Anterior cingulate cortex (tissue), 58 donors: ENCODE measurements around the gene PLXNB2.

Source experiments
- DNase-seq, 58 donors: peaks; one replicate each; lab custom pipeline; 2025; lab: John Stamatoyannopoulos, UW

Gene PLXNB2

GRCh38 chr22:50299785-50300619 is 7.4 kb downstream of the PLXNB2 start:
- DNase-seq: no peak

- peak in 8 of 58 donors; percentile 7 to 38 (median 26) for DNase-seq
Measured at GRCh38 chr22:50298937-50299784, 8.3 kb downstream of the PLXNB2 start.

GRCh38 chr22:50298266-50298637 is 9.2 kb downstream of the PLXNB2 start:
- no peak for DNase-seq

GRCh38 chr22:50297510-50298265 is 9.8 kb downstream of the PLXNB2 start:
- DNase-seq: no peak

- no peak for DNase-seq
Measured at GRCh38 chr22:50296658-50297490, 10.6 kb downstream of the PLXNB2 start.

GRCh38 chr22:50294319-50294656 is 13.2 kb downstream of the PLXNB2 start:
- no peak for DNase-seq

GRCh38 chr22:50293441-50294318 is 13.8 kb downstream of the PLXNB2 start:
- DNase-seq: peak in 14 of 58 donors; percentile 15 to 60 (median 36)

- no peak for DNase-seq
Measured at GRCh38 chr22:50292643-50293440, 14.6 kb downstream of the PLXNB2 start.

- DNase-seq: no peak
Measured at GRCh38 chr22:50289942-50290630, 17.4 kb downstream of the PLXNB2 start.

GRCh38 chr22:50289151-50289941 is 18.1 kb downstream of the PLXNB2 start:
- peak in 3 of 58 donors; percentile 23 to 40 (median 39) for DNase-seq

- DNase-seq: no peak
Measured at GRCh38 chr22:50287731-50288130, 19.7 kb downstream of the PLXNB2 start.

- DNase-seq: no peak
Measured at GRCh38 chr22:50286701-50287318, 20.6 kb downstream of the PLXNB2 start.

- DNase-seq: no peak
Measured at GRCh38 chr22:50286275-50286674, 21.2 kb downstream of the PLXNB2 start.

GRCh38 chr22:50285568-50286229 is 21.7 kb downstream of the PLXNB2 start:
- no peak for DNase-seq

GRCh38 chr22:50284479-50284878 is 23.0 kb downstream of the PLXNB2 start:
- no peak for DNase-seq

- no peak for DNase-seq
Measured at GRCh38 chr22:50283821-50284220, 23.6 kb downstream of the PLXNB2 start.
